Fibroblast of skin of back (primary cell): ENCODE results near the gene C10orf67.
A peak's percentile ranks its signal among the peaks of the same experiment; 100 is the strongest.

ENCODE experiments used
- DNase-seq: peaks from one replicate; pipeline ENCODE4 v3.0.0-alpha.2; 2013

The C10orf67 gene

DNA sequence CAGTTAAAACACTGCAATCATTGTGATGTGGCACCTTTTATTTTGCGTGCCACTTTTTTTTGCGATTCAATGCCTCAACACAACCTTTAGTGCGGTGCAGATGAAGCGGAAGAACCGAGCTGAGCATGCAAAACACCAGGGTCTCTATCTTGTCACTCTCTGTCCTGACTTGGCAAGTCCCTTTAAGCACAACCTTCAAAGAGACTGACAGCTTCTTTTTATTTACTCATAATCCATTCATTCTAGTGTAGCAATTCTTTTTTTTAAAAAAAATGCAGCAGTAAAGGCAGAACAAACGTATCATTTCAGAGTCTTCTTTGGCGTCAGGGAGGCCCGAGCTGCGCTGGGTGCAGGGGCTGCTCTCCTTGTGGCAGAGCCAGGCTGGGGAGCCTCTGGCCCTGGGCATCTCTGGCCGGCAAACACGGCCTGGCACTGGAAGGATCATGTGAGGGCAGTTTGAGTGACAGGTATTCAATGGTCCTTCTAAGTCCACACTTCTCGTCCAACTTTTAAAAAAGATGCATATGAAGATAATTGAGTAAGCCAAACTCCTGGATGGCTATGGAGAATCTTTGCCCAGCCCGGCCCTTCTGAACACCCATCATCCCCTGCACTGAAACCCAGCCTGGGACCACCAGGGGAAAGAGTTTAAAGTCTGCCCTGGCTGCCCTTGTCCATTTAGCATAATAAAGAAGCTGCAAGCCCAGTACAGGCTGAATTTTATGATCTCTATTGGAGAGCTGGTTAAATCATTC, 148.6 kb downstream of the C10orf67 start:
- DNase-seq, result no peak

DNA sequence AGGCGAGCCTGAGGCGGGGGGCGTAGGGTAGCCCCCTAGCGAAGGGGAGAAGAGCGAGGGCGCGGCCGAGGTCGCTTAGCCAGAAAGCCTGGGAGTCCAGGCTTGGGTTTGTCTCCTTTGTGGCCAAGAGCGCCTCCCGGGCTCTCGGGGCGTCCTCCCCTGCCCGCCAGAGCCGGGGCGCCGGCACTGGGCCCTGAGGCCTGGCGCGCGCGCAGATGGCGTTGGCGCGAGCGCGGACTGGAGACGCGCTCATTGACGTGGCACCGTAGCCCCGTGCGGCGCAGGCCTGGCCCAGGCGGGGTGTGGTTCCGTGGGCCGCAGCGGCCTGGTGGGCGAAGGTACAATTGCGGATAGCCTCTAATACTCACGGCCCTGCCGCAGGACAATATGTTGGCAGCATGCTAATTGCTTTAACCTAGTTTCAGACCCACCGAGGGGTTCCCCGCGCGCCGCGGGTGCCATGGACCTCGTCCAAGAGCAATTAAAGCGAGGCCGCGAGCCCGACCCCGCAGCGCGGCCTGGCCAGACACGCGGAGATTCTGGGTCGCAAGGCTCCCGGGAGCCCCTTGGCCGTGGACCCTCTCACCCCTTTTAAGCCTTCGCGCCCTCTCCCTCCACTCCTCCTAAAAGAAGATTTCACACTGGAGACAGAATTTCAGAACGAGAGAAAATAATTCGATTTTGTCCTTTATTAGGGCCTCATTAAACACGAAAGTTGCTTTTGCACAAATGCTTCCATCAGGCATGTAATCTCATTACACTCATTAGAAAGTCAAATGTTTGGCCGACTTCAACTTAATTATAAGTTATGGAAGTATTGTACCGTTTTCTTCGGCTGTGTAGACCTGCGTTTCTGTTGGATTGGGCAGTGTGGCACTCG, 149.4 kb downstream of the C10orf67 start:
- DNase-seq, result no peak

DNA sequence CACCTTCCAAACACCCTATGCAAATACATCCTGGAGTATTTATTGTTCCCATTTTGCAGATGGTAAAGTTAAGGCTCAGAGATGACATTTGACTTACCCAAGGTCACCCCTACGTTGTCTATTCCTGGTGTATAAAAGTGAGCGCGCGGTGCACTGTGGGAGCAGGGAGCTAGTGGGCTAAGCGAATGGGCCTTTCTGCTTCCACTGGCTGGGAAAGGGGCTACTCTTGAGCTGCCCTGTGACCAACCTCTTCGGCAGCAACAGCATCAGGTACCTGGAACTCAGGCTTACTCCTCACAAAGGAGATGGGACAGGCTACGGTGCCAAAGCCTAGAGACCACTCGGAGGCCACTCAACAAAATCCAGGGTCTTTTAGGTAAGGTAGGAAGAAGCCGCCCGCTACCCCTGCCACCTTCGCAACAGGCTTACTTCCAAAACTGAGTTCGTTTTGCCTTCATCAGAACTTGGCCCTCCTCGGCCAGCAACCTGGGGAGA, 150.1 kb downstream of the C10orf67 start:
- DNase-seq, result no peak

DNA sequence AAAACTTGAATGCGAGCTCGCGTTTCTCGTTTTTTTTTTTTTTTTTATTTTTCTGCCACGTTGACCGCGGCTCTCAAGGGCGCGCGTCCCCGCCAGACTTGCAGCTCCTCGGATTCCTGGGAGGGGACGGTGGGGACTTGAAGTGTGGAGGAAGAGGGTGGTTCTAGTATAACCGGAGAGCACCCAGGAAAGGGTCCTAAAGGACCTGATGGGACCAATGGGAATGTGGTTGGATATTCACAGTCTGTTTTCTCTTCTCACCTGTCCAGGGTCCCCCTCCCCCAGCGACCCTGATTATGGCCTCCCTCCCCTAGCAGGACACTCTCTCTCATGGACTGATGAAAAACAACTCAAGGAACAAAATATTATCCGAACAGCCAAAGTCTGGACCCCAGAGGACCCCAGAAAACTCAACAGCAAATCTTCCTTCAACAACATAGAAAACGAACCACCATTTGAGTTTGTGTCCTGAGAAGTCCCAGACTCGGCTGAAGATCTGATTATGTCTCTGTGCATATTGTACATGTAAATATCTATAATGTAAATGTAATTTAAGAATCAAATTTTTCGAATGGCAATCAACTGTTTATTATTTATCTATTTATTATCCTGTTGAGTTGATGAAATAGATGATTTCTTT, 151.0 kb downstream of the C10orf67 start:
- DNase-seq, result no peak

DNA sequence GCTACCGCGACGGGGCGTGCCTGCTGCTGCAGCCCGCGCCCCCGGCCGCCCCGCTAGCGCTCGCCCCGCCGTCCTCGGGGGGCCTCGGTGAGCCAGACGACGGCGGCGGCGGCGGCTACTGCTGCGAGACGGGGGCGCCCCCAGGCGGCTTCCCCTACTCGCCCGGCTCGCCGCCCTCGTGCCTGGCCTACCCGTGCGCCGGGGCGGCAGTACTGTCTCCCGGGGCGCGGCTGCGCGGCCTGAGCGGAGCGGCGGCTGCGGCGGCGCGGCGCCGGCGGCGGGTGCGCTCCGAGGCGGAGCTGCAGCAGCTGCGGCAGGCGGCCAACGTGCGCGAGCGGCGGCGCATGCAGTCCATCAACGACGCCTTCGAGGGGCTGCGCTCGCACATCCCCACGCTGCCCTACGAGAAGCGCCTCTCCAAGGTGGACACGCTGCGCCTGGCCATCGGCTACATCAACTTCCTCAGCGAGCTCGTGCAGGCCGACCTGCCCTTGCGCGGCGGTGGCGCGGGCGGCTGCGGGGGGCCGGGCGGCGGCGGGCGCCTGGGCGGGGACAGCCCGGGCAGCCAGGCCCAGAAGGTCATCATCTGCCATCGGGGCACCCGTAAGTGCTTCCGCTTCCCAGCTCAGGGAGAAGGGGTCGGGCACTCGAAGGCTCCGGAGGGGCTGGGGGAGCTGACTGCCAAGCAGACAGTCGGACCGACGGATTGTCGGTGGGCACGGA, 151.7 kb downstream of the C10orf67 start:
- DNase-seq, result no peak

DNA sequence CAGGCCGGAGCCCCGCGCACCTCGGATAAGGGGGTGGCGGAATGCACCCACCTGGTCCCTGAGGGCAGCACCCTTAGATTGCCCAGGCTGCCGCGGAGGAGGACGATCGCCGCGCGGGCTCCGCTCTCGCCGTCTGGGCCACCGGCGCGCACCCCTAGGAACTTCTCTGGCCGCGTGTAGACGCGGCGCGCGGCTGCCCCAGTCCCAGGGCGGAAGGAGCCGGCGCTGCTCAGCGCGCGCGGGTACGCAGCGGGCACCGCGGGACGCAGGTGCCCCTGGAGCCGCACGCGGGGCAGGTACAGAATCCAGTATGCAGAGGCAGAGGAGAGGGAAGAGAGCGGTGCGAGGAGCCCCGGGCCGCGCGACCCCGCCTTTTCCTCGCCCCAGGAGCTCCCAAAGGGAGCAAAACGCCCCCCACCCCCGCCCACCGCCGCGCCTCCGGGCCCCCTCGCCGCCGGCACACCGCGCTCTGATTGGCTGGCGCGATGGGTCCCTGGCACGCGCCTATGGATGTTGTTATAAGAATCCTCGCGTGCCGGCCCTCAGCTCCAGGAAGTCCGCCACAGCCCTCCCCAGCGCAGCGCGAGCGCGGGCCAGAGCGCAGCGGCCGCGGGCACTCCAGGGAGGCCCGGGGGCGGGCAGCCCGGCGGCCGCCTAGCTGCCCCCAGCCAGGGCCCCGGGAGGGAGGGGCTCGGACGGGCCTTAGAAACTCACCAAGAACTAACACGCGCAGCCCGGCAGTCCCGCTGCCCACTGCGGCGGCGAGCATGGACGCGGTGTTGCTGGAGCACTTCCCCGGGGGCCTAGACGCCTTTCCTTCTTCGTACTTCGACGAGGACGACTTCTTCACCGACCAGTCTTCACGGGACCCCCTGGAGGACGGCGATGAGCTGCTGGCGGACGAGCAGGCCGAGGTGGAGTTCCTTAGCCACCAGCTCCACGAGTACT, 152.6 kb downstream of the C10orf67 start, which contains the start of gene PTF1A:
TSS of gene PTF1A (plus strand) at position 549 of the 948 bp plus-strand sequence. CDS start at position 768, 219 bp downstream.
- DNase-seq, result no peak

DNA sequence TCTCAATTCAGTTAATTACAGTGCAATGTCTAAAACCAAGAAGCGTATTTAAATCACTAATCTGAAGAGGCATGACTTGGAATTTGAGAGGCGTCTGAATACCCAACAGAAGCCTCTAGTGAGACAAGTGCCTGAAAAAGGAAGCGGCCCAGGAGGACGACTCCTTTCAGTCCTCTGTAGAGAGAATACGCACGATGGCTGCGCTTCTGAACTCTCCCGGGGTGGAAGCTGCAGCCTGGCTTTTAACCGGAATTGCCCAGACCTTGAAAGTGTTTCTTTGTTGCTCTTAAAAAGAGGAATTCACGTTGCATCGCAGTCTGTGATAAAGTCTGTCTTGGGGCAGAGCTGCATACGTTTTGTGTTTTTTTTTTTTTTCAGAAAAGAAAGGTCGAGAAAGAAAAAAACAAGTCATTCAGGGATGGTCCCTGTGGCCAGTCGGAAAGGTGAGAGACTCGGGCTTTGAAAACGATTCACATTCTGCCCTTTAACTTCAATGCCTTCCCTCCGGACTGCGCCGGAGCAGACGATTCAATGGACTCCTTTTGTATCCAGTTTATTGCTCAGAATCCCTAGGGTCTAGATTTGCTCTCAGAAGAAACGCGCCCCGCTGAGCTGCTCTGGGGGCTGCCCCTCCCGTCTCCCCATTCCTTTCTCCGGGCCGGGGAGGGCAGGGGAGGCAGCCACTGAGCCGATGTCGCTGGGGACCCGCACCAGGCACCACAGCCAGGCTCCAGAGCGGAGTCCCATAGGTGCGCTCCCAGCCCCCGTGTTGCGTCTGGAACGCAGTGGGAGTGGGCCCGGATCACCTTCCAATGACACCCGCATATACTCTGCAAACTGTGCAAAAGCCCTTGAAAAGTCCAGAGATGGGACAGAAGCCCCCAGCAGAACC, 153.5 kb downstream of the C10orf67 start:
- no peak for DNase-seq

DNA sequence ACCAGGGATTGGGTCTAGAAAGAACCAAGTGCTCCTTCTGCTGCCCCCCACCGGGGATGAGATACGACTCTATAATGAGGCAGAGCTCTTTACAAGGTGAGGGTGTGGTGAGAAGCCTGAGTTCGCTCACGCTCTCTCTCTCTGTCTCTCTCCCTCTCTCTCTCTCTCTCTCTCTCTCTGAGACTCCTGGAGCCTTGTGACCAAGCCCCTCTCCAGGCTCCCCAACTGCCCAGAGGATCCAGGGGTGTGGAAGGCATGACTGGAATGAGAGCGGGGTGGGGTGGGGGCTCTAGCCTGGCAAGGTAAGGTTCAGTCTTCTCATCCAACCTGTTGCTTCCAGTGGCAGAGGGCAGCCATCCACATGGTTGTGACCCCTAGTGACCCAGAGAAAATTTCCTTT, 155.6 kb downstream of the C10orf67 start:
- no peak for DNase-seq

DNA sequence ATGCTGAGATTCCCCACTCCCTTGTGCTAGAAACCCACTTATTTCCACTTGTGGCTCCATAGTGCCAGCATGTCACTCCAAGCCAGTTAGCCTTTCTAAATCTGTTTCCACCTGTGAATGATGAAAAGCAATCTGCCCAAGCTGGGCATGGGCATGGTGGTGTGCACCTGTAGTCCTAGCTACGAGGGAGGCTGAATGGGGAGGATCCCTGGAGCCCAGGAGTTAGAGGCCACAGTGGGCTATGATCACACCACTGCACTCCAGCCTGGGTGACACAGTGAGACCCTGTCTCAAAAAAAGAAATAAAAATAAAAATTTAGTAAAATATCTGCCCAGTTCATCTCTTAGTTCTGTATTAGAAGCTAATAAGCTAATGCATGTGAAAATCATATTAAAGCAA, 157.4 kb downstream of the C10orf67 start:
- DNase-seq, result no peak

DNA sequence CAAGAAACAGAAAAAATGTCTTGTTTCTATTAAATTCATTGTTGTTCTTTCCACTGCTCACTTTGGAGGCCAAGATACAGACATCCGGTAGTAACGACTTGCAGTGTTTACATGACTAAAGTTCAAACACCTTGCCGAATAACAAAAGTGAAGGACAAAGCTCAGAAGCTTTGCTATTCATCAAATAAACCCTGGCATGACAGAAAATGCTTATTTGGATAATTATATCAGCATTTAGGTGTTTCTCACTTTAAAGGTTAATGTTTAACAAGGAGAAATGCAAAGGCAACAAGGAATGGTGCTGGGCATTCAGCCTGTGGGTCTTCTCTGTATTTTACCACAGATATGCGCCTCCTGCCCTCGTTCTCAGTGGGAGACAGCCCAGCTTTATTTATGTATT, 157.9 kb downstream of the C10orf67 start:
- no peak for DNase-seq

DNA sequence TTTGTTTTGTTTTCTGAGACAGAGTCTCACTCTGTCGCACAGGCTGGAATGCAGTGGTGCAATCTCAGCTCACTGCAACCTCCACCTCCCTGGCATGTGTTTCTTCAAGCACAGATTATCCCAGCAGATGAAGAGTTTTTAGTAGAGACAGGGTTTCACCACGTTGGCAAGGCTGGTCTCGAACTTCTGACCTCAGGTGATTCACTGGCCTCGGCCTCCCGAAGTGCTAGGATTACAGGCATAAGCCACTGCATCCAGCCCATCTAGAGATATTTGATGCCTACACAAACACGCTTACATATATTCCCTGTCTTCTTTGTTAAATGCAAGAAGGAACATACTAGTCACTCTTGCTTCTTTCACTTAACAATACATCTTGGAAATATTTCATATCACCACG, 158.4 kb downstream of the C10orf67 start:
- DNase-seq, result no peak

DNA sequence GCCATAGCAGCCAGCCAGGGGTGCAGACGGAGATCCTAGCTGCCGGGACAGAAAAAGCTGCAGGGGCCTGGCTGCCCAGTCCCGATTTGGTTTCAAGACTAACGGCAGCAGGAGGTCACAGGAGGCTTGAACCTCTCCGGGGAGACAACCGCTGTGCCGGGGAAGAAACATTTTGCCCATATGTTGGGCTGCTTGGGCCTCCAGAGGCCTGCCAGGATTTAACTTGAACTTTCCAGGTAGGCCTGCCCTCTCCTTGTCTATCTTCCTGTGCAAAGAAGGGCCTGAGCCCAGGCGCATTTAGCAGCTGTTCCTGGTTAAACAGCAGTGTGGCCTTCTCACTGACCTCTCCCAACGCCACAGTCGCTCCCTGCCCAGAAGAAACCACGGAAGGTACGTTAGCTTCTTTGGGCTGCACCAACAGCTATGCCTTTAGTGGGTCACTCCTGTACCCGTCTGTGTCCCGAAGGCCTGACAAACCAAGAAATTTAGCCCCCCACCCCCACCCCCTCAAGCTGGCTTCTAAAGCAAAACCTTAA, 169.6 kb downstream of the C10orf67 start:
- DNase-seq, result no peak

DNA sequence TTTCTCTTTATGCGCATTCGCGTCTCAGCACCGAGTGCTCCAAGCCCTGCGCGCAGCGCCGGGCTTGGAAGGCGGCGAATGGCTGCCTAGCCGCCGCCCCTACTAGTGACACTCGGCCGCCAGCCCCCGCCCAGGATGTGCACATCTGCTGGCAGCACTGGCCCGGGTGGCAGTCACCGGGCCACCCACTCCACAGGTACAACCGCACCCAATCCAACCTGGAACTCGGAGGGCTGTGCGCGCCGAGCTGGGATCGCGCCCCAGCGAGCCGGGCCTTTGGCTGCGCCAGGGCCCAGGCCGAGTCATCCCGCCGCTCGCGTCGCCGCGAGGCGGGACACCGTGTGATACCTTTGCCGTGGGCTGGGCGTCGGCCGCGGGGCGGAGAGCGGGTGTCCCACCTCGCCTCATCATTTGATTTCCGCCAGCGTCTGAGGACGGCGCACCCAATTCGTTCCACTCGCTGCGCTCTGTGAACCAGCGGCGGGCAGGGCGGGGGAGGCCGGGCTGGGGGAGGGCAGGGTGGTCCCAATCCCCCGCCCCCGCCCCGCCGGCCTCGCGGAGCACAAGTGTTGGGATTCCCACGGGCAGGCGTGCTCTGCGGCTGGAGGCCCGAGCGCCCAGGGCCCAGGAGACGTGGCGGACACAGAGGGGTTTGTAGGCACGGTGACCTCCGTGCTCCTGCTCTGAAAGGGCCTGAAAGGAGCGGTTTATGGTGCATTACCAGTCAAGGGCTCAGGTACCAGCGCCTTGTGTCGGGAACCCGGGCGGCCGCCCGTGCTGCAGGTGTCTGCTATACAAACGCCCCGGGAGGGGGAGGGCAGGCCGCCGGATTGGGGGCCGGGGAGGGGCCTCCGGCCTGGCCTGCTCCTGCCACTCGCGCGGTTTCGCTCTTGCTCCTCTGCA, 170.3 kb downstream of the C10orf67 start:
- no peak for DNase-seq

DNA sequence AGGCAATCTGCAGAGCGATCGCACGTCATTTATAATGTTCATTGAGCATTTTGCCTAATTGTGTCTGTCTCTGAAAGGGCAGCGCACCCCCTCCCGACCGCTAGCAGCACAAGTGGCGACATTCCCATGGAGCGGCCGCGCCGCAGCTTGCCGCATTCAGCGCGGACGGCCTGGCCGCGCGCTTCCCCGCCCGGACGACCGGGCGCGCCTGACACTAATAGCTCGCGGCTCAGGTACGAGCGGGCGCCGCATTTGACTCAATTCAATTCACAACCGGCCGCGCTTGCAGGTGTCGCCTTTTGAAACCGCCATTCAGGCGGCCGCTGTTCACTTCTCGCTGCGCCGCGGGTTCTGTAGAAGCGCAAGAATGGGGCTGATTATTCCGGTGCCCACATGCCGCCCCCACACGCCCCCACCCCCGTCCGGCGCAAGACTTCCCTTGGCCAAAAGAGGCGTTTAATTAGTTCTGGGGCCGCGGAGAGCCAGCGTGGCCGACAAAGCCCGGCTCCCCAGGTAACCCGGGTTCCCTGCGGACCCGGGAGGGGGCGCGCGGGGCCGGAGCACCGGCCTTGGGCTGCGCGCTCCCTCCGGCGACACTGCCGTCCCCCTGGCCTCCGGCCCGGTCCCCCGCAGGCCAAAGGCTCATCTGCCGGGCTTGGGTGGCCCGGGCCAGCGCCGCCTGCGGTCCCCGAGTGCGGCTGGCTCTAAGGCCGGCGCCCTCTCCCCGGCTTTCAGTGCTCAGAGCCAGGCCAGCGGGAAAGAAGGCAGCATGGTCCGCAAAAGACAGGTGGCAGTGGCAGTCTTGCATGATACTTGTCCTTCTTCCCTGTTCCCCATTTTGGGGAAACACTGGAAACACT, 171.2 kb downstream of the C10orf67 start:
- DNase-seq, result no peak

DNA sequence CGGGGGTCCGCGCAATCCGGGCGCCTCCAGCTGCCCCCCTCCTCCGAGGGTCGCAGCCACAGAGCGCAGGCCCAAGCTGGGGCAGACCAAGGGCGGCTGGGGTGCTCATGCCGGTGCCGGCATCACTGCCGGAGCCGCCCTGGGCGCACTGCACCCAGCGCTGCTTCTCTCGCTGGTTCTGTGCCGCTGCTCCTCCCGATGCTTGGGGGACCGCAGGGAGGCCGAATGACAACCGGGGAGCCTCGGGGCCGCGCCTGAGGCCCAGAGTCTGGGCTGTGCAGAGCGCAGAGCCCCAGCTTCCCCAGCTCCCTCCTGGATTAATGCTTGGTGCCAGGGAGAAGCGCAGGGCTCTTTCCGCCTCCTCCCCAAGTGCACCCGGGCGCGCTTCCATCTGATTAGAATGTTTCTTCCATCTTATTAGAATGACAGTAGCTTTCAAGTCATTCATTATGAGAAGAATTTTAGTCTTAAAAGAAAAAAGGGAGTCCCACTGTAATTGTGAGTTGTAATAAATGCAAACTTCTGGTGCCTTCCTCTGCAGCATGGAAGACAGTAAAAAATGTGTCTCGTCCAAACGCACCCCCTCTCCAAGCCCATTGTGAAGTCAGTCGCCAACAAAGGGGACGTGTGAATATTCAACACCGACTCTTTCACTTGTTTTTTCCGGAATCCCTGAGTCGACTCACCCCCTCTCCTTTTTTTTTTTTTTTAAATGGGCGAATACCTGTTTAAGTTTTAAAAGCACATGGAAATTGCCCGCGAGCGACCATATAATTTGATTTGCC, 172.0 kb downstream of the C10orf67 start:
- no peak for DNase-seq

DNA sequence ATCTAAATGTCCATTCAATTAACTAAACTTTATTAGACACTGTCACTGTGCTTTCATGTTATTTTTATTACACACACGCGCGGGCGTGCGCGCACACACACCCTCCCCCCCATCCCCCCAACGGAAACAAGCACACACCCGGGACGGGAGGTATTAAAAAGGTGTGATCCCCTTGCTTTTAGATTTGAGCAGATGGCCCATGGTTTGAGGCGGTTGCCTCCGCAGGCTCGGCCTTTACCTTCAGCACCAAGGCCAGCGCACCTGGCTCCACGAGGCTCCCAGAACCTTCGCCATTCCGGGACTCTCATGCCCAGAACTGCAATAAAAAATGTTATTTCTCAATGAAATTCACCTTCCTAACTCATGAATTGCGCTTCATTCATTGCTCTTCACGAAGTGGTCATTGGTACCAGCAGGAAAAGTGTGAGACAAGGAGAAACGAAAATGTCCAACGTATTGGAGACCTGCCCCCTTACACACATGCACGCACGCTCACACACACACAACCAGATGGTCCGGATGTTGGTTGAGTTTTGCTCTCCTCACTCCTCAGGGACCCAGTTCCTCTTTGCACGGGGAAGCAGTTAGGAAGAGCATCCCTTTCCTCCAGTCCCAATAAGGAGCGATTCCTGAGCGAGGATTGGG, 173.2 kb downstream of the C10orf67 start:
- peak; percentile 35 for DNase-seq
